Hematopoietic multipotent progenitor cell treated with erythropoietin and hydrocortisone succinate and interleukin-3 and kit ligand, for 15 days (in vitro differentiated cells): ENCODE data around the gene KIAA1328.
A peak's percentile ranks its signal among the peaks of the same experiment; 100 is the strongest.
"Not testable (repeated sequence)": the region's sequence is repeated elsewhere in the genome, so short reads cannot be mapped to it uniquely, and the experiment has no call there.

Source experiments
- DNase-seq: peaks from one replicate; pipeline ENCODE4 v3.0.0-alpha.2; 2015; ENCODE audit warnings: low spot score

KIAA1328 gene

DNA sequence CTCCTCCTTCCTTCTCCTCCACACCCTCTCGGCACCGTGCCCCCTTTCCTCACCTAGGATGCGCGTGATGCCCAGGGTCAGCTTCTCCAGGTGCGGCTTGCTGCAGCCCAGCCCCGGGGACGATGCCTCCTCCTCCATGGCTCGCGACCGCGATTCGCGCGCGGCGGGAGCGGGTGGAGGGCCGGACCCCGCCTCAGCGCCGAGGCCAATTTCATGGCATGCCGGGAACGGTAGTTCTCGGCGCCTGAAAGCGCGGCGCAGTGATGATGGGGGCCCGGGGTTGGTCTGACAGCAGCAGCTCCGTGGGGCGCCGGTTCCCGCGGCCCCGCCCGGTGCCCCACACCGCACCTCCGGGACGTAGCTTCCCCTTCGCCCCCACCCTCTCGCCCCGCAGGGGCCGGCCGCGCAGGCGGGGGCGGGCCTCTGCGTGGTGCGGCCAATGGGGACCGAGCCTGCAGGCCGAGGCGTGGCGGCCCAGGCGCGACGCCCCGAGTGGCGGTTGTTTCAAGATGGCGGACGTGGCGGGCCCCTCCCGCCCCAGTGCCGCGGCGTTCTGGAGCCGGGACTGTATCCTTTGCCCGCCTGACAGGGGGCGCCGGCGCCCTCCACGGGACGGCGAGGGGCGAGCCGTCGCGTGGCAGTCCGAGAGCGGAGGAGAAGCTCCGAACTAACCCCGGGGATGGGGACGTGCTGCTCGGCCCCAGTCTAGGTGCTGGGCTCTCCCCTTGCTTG, at the start of gene KIAA1328, which contains the start of gene TPGS2:
TSS of gene KIAA1328 (plus strand) at position 498 of the 732 bp plus-strand sequence. CDS start at position 510, 12 bp downstream.
TSS of gene TPGS2 (minus strand) at position 373 of the 732 bp plus-strand sequence. CDS start at position 138, 235 bp downstream.
- DNase-seq = peak; percentile 89

DNA sequence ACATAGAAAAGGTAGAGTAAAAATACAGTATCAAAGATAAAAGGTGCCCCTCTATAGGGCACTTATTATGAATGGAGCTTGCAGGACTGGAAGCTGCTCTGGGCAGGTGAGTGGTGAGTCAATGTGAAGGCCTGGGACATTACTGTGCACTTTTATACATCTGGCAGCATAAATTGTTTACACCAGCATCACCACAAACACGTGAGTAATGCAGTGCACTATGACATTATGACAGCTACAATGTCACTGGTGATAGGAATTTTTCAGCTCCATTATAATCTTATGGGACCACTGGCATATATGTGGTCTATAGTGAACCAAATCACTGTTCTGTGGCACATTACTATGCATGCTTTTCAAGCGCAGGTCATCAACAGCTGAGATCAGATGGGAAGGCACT, 48.2 kb upstream of the KIAA1328 start:
- no peak for DNase-seq

DNA sequence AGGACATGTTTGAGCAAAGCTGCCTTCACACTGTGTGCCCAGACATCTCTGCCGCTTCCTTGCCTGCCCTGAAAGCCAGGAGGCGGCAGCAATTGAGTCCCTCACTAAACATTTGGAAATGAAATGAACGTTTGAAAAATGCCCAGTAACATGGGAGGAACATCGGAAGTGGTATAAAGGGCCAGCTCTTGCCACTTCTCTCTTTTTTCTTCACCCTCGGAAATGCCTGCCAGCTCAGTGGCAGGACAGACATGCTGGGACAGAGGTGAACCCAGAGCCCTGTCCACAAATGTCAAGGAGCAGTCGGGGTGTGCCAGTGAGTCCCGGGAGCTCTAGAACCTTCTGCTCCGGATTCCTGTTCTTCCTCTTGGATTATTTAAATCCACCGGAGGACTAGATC, 46.2 kb upstream of the KIAA1328 start:
- DNase-seq = no peak

DNA sequence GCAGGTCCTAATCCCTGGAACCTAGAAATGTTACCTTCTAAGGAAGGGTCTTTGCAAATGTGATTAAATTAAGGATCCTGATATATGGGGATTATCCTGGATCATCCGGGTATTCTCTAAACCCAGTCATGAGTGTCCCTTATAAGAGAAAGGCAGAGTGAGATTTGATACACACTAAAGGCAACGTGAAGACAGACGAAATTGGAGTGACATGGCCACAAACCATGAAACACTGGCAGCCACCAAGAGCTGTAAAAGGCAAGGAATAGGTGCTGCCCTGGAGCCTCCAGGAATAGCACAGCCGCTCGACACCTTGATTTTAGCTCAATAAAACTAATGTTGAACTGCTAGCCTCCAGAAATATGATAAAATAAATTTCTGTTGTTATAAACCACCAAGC, 45.1 kb upstream of the KIAA1328 start:
- DNase-seq = no peak

DNA sequence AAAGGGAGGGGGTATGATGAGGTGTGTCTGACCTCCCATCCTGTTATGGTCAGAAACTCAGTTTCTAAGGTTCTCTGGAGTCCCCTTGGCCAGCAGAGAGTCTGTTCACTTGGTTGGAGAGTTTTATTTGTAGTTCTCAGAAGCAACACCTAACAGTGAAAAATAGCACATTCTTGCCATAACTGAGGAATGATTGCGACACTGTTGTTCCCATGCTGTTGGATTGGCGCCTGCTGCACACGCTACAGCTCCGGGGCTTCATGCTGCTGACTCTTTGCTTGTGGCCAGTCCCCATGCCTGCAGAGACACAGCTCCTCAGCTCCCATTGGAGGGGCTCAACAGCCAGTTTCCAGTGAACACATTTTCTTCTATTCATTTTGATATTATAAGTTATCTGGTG, 42.2 kb upstream of the KIAA1328 start:
- no peak for DNase-seq

DNA sequence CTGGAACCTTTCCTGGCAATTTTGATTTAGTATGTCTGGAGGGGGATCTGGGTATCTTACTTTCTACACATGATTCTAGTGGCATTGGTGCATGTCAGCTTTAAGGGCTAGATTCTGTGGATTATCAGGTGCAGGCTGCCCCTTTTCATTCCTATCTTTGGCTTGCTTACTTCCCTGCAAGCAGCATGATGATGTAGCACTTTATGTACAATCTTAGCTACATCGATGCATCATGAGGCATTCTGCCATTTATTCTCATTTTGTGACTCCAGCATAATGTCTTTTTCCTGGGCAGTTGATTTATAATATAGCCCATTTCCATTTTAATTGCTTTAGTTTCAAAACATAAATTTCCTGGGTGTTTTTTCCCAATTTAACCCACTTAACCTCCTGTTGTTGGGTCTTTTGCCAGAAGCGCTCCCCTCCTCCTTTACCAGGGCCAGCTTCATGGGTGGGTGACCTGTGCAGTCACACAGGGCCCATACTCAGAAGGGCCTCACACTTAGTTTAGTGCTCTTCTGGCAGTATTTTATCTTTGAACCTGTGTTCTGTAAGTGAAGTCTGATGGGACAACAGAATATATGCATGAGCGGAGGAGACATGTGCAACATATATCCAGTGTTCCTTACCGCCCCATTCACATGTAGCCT, 36.2 kb upstream of the KIAA1328 start:
- DNase-seq = no peak

DNA sequence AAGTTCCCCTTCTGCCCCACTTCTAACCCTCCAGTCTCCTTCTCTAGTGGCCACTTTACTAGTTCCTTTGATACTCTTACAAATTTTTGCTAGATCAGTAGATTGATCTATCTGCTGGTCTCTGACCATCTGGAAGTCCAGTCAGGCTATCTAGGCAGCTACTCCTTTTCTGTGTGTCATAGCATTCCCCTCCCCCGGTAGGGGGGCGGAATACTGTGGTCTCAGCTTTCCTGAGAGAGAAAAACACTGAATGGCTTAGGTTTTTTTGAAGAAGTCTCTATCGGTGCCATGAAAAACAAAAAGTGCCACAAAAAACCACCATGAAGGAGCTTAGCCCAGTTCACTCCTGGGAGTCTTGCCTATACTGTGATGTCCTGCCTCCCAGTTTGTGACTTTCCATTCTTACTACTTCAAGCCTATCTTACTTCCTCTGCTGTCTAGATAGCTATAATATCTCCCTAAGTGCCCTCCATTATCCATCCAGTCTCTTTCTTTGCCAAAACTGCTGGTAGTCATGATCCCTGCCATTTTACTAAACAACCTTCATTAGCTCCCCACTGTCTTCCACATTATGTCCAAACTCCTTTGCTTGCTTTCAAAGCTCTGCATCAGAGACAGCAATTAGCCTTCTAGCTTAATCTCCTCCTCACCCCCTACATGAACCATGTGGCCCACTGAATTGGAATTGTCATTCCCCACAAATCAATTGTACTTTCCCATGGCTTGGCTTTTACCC, 30.0 kb upstream of the KIAA1328 start:
- DNase-seq = no peak

DNA sequence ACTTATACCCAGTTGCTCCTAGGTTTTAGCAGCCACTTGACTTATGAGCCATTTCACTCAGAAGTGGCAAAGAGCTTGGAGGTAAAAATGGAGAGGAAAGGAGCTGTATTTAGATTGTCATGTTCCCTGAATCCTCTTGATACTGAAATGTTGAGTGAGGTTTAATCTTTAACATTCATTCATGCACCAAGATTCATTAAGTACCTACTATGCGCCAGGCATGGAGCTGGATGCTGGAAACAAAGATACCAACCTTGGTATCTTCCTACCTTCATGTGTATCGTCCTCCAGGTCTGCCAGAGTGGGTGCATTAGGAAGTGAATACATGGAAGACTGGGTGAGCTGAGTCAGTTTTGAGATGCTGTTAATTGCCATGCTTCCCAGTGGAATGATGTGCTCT, 23.8 kb upstream of the KIAA1328 start:
- no peak for DNase-seq

DNA sequence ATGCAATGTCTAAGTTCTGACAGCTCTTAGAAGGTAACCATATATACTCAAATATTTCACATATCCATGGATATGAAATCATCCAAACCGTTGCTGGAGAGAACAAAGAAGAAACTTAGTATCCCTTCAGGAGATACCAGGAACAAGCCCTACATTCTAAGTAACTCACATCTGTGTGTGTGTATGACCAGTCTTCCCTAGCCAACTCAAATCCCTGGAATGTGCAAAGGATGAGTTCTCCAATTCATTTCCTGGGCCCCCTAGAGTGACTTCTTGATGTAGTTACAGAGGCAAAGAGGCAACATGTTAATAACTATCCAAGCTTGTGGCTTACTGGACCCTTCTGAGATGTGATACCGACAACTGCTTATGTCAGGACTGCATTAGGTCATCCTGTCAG, 20.2 kb upstream of the KIAA1328 start:
- DNase-seq = no peak

DNA sequence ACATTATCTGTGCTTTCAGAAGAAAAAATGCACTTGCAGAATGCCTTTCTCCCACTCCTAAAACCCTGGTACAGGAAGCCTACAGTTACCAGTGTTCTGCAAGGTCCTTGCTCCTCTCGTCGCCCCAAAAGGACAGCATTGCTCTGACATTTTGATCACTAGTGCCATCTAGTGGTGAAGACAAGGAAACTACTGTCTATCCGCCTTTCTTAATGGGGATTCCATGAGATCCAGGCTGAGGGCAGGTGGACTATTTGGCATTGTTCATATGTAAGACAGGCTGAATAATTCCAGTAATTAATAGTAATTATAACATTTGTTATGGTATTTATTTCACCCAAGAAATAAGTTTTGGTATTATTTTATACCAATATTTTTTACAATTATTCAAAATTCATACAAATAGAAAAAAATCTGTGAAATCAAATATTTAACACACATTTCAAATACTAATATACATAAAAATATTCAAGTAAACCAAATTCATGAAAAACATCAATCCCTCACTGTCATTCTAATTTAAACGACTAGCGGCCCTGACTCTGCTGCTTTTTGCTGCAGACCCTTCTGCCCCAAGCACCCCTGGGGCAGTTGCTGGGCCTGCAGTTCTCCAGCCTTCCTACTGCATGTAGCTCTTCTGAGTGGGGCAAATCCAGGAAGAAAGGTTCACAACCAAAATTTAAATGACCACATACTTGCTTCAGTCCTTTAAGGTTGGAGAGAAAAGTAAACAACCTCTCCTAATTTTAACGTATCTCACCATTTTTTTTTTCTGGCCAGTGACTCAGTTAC, 19.1 kb upstream of the KIAA1328 start:
- DNase-seq = peak; percentile 87

DNA sequence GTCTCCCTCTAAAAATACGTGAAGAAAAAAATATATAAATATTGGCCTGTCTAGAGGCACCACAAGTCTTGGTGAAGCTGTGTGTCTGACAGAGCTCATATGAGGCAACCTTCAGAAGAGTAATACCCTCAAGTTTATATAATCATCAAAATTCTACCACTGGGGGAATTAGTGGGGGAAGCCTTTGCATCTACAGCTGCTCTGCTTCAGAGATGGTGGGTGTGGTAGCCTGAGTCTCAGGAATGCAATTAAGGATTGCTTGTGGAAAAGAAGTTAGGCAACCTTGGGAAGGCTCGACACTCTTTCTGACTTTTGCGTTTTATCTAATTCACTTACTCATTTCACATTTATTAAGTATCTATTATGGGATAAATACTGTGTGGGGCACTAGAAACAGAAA, 17.5 kb upstream of the KIAA1328 start:
- DNase-seq = no peak

DNA sequence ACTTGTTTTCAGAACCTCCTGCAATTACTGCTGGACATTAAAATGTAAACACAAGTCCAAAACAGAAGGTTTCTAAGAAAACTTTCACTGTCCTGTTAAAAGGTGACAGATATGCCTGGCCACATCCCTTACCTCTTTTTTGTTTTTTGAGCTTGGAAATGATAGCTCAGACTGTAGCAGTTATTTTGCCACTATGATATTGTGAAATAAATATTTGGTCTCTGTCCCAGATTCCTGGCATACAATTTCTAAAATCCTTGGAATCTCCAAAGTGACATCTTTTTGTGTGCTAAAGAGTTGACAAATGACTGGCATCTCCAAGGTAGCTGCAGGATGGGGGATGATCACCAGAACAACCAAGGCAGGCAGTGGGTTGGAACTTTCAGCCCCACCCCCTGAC, 17.0 kb upstream of the KIAA1328 start:
- DNase-seq = no peak

DNA sequence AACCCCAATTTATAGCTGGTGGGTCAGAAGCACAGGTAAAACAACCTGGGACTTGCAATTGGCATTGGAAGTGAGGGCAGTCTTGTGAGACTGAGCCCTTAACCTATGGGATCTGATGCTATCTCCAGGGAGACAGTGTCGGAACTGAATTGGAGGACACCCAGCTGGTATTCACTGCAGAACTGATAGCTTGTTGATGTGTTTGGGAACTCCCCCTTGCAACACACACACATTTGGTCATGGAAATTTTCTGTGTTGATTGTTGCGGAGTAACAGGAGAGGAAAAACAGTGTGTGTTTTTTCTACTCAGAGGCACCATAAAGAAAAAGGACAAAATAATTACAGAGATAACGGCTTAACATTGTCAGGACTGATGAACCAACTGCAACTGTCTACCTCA, 16.2 kb upstream of the KIAA1328 start:
- peak; percentile 16 for DNase-seq

DNA sequence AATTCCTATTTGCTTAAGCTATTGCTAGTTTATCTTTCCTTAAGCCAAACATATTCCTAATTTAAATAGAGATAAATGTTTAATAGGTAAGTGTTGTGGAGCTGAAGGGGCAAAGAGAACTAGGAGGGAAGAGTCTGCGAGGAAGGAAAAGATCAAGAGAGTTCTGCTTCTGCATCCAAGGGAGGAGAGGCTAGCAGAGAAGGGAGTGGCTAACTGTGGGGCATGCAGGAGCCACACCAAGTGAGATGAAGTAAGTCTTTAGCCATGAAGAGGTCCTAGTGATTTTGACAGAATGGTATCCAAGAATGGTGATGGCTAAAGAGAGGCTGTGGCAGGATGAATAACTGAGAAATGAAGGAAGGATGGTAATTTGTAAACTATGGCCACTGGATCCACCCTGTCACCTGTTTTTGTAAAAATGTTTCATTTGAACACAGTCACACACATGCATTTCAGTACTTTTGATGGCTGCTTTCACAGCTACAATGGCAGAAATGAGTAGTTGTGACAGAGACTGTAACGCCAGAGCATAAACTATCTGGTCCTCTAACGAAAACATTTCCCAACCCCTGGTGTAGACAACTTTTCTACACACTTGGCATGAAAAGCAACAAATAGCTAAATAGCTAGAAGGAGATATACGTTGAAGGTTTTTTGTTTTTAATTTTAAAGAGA, 15.7 kb upstream of the KIAA1328 start:
- peak; percentile 42 for DNase-seq

DNA sequence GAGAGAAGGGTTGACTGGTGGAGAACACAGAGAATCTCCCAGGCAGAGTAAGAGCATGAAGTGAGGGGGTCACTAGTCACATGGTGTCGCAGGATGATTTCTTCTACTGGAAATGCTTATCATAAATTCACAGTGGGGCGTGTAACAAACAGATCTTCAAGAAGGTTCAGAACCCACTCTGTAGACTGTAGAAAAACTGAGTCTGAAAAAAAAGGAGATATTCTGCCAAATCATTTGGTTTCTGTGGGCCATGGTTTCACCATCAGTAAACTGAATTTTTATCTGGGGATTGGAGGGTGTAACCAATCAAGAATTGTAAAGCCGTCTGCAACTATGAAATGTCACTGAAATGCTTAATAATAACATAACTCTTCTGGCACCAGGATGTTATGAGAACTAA, 15.1 kb upstream of the KIAA1328 start:
- peak; percentile 75 for DNase-seq

DNA sequence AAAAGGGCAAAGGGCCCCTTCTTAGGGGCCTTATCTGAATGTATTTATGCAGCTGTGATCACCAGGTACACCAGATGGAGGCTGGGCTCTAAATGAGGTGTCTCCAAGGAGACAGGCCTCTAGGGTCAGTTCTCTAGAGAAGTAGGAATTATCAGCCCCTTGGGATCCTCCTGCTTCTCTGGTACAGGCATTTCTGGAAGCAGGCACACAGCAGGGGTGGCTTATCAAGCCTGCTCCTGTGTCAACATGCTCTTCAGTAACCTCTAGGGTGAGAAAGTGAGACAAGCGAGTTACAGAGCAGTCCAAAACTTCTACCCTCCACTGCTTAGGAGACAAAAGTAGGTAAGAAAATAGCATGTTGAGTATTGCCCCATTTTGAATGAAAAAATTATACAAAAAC, 13.9 kb upstream of the KIAA1328 start:
- peak; percentile 44 for DNase-seq

DNA sequence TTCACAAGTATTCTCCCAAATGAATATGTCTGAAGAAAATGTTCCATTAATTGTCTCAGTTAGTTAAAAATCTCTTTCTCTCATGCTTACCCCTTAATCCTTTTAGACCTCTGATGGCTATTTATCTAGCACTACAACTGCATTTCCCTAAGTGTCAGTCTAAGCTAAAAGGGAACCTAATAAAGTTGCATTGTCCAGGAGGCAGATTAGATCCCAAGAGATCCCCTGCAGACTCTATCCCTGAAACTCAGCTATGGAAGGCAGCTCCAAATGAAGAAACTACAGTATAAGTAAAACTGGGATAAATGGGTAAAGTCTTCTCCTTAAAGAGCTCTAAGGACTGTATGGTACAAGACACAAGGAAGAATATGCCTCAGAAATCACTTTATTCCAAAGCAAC, 12.8 kb upstream of the KIAA1328 start:
- DNase-seq = not testable (repeated sequence)

DNA sequence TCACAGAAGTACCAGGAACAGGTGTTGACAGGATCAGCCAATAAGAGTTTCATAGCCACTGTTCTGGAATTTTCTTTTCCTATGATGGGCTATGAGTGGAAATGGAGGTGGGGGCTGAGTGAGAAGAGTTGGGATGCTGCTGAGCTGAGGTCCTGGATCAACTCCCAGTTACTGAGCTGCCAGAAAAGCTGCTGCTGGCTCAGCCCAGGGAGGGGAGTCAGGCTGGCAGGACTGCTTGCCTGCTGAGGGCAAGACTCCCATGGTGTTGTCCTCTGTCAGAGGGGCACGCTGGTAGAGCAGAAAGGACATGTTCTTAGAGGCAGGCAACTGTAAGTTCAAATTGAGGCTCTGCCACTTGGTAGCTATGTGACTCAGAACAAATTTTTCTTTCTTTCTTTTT, 11.9 kb upstream of the KIAA1328 start:
- DNase-seq = no peak

DNA sequence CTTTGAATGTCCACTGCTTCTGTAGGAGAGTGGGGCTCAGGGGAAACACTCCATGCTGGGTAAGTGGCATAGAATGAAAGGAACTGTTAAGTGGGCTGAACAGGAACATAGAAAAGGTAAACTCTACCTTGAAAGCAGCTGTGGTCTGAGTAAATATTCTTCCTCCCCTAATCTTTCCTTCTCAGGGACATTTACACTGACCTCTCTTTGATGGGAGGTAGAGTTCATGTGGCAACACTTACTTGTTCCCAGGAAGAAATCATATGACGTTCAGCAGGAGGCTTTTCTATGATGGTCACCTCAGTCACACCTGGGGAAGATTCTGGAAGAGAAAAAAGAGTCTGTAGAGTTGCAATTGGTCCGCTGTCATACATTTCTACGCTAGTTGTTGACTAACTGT, 10.3 kb upstream of the KIAA1328 start:
- DNase-seq = no peak

DNA sequence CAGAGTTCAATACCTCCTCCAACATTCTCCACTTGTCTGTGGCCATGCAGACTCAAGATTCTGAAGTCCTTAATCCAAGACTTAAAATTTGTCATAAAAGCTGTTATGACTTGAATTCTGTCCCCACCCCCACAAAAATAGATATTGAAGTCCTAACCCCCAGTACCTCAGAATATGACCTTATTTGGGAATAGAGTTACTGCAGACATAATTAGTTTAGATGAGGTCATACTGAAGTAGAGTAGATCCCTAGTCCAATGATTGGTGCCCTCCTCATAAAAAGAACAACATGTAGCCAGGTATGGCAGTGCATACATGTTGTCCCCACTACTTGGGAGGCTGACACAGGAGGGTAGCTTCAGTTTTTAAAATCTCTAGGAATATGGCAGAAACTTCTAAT, 9.3 kb upstream of the KIAA1328 start:
- DNase-seq = no peak

DNA sequence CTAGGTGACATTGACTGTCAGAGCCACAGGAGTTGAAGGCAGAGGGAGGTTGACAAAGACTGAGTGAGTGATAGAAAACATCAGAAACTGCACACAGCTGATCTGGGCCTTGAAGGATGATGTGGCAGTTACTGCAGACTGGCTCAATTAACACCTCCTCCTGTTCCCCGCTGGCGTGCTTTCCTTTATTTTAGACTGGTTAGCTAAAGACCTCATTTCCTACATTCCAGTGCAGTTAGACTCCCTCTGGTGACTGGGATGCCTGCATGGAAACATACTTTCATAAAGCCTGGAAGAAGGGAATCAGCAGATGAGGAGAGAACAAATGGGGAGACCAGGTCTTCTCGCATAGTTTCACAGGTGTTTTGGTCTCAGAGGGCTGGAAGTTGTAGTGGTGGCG, 7.2 kb upstream of the KIAA1328 start:
- DNase-seq = no peak

DNA sequence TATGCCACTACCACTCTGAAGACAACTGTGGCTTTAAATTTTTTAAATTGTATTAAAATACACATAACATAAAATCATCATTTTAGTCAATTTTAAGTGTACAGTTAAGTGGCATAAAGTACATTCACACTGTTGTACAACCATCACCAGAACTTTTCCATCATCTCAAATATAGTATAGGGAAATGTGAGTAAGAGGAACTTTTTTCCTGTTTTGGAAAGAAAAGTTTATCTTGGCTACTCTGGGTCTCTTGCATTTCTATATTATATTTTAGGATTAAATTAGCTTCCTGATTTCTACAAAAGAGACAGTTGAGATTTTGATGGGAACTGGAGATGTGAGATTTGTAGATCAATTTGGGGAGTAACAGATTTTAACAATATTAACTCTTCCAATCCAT, 3.4 kb upstream of the KIAA1328 start:
- DNase-seq = no peak
